HEK293 (cell line): ENCODE results near the gene B3GNT9.

ENCODE experiments used
- CTCF ChIA-PET: fragments of 350-600 bp; formaldehyde crosslinking; extraction: SDS; loops from one replicate; lab custom pipeline; 2021; ENCODE audit warnings: antibody characterized with exemption; lab: Yijun Ruan, JAX
- POLR2A ChIA-PET: fragments of 300-600 bp; formaldehyde crosslinking; extraction: SDS; loops from one replicate; lab custom pipeline; 2020; ENCODE audit warnings: antibody characterized with exemption, inconsistent platforms; lab: Yijun Ruan, JAX
- H3K27ac ChIP-seq: fragments of 200-500 bp; sonication (Bioruptor generic); 2 replicates; pipeline ENCODE4 v1.5.1; 2014; ENCODE audit warnings: low read depth, low read length, control low read depth, inconsistent platforms; ENCODE audit errors: extremely low read depth
- H3K36me3 ChIP-seq, 2 experiments: fragments of 200-500 bp in 1 of 2; sonication (Bioruptor generic) in 1 of 2; 1 replicate in 1 of 2; 2 replicates in 1 of 2; pipeline ENCODE4 v1.5.1; 2014 to 2017; ENCODE audit warnings: inconsistent platforms in 2 of 2, low read length in 2 of 2; ENCODE audit not compliant: control insufficient read depth in 2 of 2, insufficient read depth in 1 of 2
- H3K4me1 ChIP-seq: fragments of 200-500 bp; sonication (Bioruptor generic); 2 replicates; pipeline ENCODE4 v1.5.1; 2014; ENCODE audit warnings: mild to moderate bottlenecking, low read length, inconsistent platforms; ENCODE audit not compliant: control insufficient read depth, insufficient read depth
- H3K4me3 ChIP-seq: 2 replicates; pipeline ENCODE4 v1.5.1; 2011; ENCODE audit warnings: low read depth, mild to moderate bottlenecking, control low read depth, low read length, moderate library complexity
- H3K9me3 ChIP-seq: fragments of 200-500 bp; sonication (Bioruptor generic); 2 replicates; pipeline ENCODE4 v1.5.1; 2014; ENCODE audit warnings: low read depth, low read length, inconsistent platforms; ENCODE audit not compliant: control insufficient read depth, insufficient read depth
- BCL11A ChIP-seq: fragments of 450-650 bp; formaldehyde crosslinking; IDR thresholded peaks from 2 replicates; pipeline ENCODE4 v1.5.1; 2016; ENCODE audit warnings: low read depth, missing biosample characterization, missing genetic modification characterization
- HOXC10 ChIP-seq: sonication (generic); formaldehyde crosslinking; IDR thresholded peaks from 2 replicates; pipeline ENCODE4 v1.8.1; 2023; ENCODE audit warnings: mild to moderate bottlenecking, missing genetic modification reagents
- IKZF3 ChIP-seq: fragments of 450-650 bp; IDR thresholded peaks from 2 replicates; pipeline ENCODE4 v1.5.0; 2018; ENCODE audit warnings: missing biosample characterization, mild to moderate bottlenecking, missing genetic modification characterization, moderate library complexity
- REPIN1 ChIP-seq: fragments of 450-650 bp; formaldehyde crosslinking; IDR thresholded peaks from 2 replicates; pipeline ENCODE4 v1.5.1; 2017; ENCODE audit warnings: missing biosample characterization, missing genetic modification characterization, low read depth
- SALL2 ChIP-seq: fragments of 450-650 bp; formaldehyde crosslinking; IDR thresholded peaks from 2 replicates; pipeline ENCODE4 v1.5.0; 2017; ENCODE audit warnings: missing biosample characterization, mild to moderate bottlenecking, missing genetic modification characterization, borderline replicate concordance
- SCRT2 ChIP-seq: fragments of 450-650 bp; formaldehyde crosslinking; IDR thresholded peaks from 2 replicates; pipeline ENCODE4 v1.5.1; 2016; ENCODE audit warnings: missing biosample characterization, missing genetic modification characterization
- SETDB1 ChIP-seq: IDR thresholded peaks from one replicate; pipeline ENCODE4 v1.6.1; 2017; ENCODE audit warnings: mild to moderate bottlenecking, low read length, moderate library complexity, mixed read lengths; ENCODE audit not compliant: insufficient read length
- SP3 ChIP-seq: fragments of 450-650 bp; formaldehyde crosslinking; IDR thresholded peaks from 2 replicates; pipeline ENCODE4 v1.5.1; 2016; ENCODE audit warnings: missing biosample characterization, missing genetic modification characterization
- SP7 ChIP-seq: fragments of 450-650 bp; formaldehyde crosslinking; IDR thresholded peaks from 2 replicates; pipeline ENCODE4 v1.5.1; 2016; ENCODE audit warnings: missing biosample characterization, missing genetic modification characterization
- ZBTB21 ChIP-seq: fragments of 450-650 bp; formaldehyde crosslinking; IDR thresholded peaks from 2 replicates; pipeline ENCODE4 v1.5.1; 2017; ENCODE audit warnings: missing biosample characterization, missing genetic modification characterization
- ZBTB7A ChIP-seq: fragments of 450-650 bp; formaldehyde crosslinking; IDR thresholded peaks from 2 replicates; pipeline ENCODE4 v1.5.1; 2016; ENCODE audit warnings: low read depth, missing biosample characterization, missing genetic modification characterization
- ZFP3 ChIP-seq: fragments of 450-650 bp; formaldehyde crosslinking; IDR thresholded peaks from 2 replicates; pipeline ENCODE4 v1.5.1; 2016; ENCODE audit warnings: low read depth, missing biosample characterization, missing genetic modification characterization
- ZFP41 ChIP-seq: fragments of 450-650 bp; formaldehyde crosslinking; IDR thresholded peaks from 2 replicates; pipeline ENCODE4 v1.5.1; 2016; ENCODE audit warnings: missing biosample characterization, missing genetic modification characterization, borderline replicate concordance
- ZNF133 ChIP-seq: fragments of 450-650 bp; formaldehyde crosslinking; IDR thresholded peaks from 2 replicates; pipeline ENCODE4 v1.5.1; 2016; ENCODE audit warnings: missing biosample characterization, missing genetic modification characterization
- ZNF16 ChIP-seq: fragments of 450-650 bp; formaldehyde crosslinking; IDR thresholded peaks from 2 replicates; pipeline ENCODE4 v1.5.1; 2016; ENCODE audit warnings: low read depth, missing biosample characterization, missing genetic modification characterization
- ZNF202 ChIP-seq: fragments of 450-650 bp; formaldehyde crosslinking; IDR thresholded peaks from 2 replicates; pipeline ENCODE4 v1.5.1; 2016; ENCODE audit warnings: missing biosample characterization, missing genetic modification characterization, borderline replicate concordance
- ZNF24 ChIP-seq: fragments of 450-650 bp; formaldehyde crosslinking; IDR thresholded peaks from 2 replicates; pipeline ENCODE4 v1.5.1; 2016; ENCODE audit warnings: missing biosample characterization, missing genetic modification characterization
- ZNF292 ChIP-seq: fragments of 450-650 bp; formaldehyde crosslinking; IDR thresholded peaks from 2 replicates; pipeline ENCODE4 v1.5.1; 2016; ENCODE audit warnings: low read depth, missing biosample characterization, missing genetic modification characterization, borderline replicate concordance
- ZNF311 ChIP-seq: fragments of 450-650 bp; formaldehyde crosslinking; IDR thresholded peaks from 2 replicates; pipeline ENCODE4 v1.5.1; 2017; ENCODE audit warnings: missing biosample characterization, missing genetic modification characterization, borderline replicate concordance
- ZNF521 ChIP-seq: fragments of 450-650 bp; formaldehyde crosslinking; IDR thresholded peaks from 2 replicates; pipeline ENCODE4 v1.5.1; 2017; ENCODE audit warnings: missing biosample characterization, mild to moderate bottlenecking, missing genetic modification characterization
- ZNF629 ChIP-seq: fragments of 450-650 bp; formaldehyde crosslinking; IDR thresholded peaks from 2 replicates; pipeline ENCODE4 v1.5.1; 2017; ENCODE audit warnings: missing biosample characterization, missing genetic modification characterization
- ZNF660 ChIP-seq: fragments of 450-650 bp; IDR thresholded peaks from 2 replicates; pipeline ENCODE4 v1.5.1; 2018; ENCODE audit warnings: missing biosample characterization, mild to moderate bottlenecking, missing genetic modification characterization
- ZNF785 ChIP-seq: fragments of 450-650 bp; formaldehyde crosslinking; IDR thresholded peaks from 2 replicates; pipeline ENCODE4 v1.5.1; 2016; ENCODE audit warnings: missing biosample characterization, missing genetic modification characterization
- ZSCAN30 ChIP-seq: fragments of 450-650 bp; IDR thresholded peaks from 2 replicates; pipeline ENCODE4 v1.5.1; 2018; ENCODE audit warnings: missing biosample characterization, mild to moderate bottlenecking, missing genetic modification characterization, moderate library complexity
- TF ChIP-seq, protein P1 (sequence below): fragments of 450-650 bp; formaldehyde crosslinking; IDR thresholded peaks from 2 replicates; pipeline ENCODE4 v1.5.1; 2016; ENCODE audit warnings: missing biosample characterization, missing genetic modification characterization
- TF ChIP-seq, protein P2 (sequence below): fragments of 450-650 bp; formaldehyde crosslinking; IDR thresholded peaks from 2 replicates; pipeline ENCODE4 v1.5.1; 2016; ENCODE audit warnings: missing biosample characterization, missing genetic modification characterization
- TF ChIP-seq, protein P3 (sequence below): sonication (generic); formaldehyde crosslinking; IDR thresholded peaks from 2 replicates; pipeline ENCODE4 v1.8.1; 2022; ENCODE audit warnings: mild to moderate bottlenecking, moderate library complexity, missing genetic modification reagents
- TF ChIP-seq, protein P4 (sequence below): fragments of 450-650 bp; formaldehyde crosslinking; IDR thresholded peaks from 2 replicates; pipeline ENCODE4 v1.5.1; 2016; ENCODE audit warnings: missing biosample characterization, missing genetic modification characterization
- TF ChIP-seq, protein P5 (sequence below): fragments of 450-650 bp; formaldehyde crosslinking; IDR thresholded peaks from 2 replicates; pipeline ENCODE4 v1.5.1; 2017; ENCODE audit warnings: missing biosample characterization, missing genetic modification characterization

B3GNT9 gene

DNA sequence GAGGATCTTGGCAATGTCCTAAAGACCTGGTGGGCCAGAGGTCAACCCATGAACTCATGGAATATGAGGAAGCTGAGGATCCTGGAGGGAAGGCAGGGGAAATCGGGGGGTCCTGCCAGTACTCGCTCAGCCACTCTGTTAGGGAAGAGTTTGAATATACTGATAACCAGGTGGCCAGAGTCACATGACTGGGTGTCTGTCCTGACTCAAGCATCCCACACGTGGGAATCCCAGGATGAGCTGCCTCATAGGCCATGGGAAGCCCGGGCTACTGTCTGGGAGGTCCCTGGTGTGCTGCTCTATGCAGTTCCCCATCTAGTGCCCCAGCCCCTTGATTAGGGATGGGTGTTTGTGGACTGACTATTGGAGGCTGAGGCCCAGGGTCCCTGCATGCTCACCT is 37.5 kb upstream of the B3GNT9 start:
- ChIA-PET CTCF (interaction anchor here (1.5 kb wide), 1 partner anchor 228 kb away, joined by 6 read pairs; the partner anchor contains the start of gene CES3), POLR2A (no interaction called here)
- Histone ChIP-seq H3K36me3 (peaks cover 0 to 6% of the 10 kb centered on the region in 2 experiments; a peak in 2 of 3 replicates), H3K4me1 (peaks cover 4% of the 10 kb centered on the region), H3K4me3 (no peak overlapping the region), H3K27ac (no peak overlapping the region), H3K9me3 (no peaks in the 10 kb centered on the region)
- TF ChIP-seq ZNF521 (tag by site-specific recombination), result no peak
- TF ChIP-seq ZSCAN30 (tag by site-specific recombination), result no peak
- TF ChIP-seq, protein P1, sequence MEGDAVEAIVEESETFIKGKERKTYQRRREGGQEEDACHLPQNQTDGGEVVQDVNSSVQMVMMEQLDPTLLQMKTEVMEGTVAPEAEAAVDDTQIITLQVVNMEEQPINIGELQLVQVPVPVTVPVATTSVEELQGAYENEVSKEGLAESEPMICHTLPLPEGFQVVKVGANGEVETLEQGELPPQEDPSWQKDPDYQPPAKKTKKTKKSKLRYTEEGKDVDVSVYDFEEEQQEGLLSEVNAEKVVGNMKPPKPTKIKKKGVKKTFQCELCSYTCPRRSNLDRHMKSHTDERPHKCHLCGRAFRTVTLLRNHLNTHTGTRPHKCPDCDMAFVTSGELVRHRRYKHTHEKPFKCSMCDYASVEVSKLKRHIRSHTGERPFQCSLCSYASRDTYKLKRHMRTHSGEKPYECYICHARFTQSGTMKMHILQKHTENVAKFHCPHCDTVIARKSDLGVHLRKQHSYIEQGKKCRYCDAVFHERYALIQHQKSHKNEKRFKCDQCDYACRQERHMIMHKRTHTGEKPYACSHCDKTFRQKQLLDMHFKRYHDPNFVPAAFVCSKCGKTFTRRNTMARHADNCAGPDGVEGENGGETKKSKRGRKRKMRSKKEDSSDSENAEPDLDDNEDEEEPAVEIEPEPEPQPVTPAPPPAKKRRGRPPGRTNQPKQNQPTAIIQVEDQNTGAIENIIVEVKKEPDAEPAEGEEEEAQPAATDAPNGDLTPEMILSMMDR (tag by site-specific recombination), result no peak
- no peak for TF ChIP-seq ZNF202 (tag by site-specific recombination)
- TF ChIP-seq, protein P2, sequence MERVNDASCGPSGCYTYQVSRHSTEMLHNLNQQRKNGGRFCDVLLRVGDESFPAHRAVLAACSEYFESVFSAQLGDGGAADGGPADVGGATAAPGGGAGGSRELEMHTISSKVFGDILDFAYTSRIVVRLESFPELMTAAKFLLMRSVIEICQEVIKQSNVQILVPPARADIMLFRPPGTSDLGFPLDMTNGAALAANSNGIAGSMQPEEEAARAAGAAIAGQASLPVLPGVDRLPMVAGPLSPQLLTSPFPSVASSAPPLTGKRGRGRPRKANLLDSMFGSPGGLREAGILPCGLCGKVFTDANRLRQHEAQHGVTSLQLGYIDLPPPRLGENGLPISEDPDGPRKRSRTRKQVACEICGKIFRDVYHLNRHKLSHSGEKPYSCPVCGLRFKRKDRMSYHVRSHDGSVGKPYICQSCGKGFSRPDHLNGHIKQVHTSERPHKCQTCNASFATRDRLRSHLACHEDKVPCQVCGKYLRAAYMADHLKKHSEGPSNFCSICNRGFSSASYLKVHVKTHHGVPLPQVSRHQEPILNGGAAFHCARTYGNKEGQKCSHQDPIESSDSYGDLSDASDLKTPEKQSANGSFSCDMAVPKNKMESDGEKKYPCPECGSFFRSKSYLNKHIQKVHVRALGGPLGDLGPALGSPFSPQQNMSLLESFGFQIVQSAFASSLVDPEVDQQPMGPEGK (tag by site-specific recombination), result no peak
- TF ChIP-seq, protein P3, sequence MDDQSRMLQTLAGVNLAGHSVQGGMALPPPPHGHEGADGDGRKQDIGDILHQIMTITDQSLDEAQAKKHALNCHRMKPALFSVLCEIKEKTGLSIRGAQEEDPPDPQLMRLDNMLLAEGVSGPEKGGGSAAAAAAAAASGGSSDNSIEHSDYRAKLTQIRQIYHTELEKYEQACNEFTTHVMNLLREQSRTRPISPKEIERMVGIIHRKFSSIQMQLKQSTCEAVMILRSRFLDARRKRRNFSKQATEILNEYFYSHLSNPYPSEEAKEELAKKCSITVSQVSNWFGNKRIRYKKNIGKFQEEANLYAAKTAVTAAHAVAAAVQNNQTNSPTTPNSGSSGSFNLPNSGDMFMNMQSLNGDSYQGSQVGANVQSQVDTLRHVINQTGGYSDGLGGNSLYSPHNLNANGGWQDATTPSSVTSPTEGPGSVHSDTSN, result no peak
- TF ChIP-seq REPIN1, result no peak
- no peak for TF ChIP-seq BCL11A (tag by site-specific recombination)
- TF ChIP-seq ZNF16 (tag by site-specific recombination), result no peak
- TF ChIP-seq ZFP3, result no peak
- no peak for TF ChIP-seq ZBTB21 (tag by site-specific recombination)
- TF ChIP-seq ZNF24 (tag by site-specific recombination), result no peak
- TF ChIP-seq ZNF785 (tag by site-specific recombination), result no peak

DNA sequence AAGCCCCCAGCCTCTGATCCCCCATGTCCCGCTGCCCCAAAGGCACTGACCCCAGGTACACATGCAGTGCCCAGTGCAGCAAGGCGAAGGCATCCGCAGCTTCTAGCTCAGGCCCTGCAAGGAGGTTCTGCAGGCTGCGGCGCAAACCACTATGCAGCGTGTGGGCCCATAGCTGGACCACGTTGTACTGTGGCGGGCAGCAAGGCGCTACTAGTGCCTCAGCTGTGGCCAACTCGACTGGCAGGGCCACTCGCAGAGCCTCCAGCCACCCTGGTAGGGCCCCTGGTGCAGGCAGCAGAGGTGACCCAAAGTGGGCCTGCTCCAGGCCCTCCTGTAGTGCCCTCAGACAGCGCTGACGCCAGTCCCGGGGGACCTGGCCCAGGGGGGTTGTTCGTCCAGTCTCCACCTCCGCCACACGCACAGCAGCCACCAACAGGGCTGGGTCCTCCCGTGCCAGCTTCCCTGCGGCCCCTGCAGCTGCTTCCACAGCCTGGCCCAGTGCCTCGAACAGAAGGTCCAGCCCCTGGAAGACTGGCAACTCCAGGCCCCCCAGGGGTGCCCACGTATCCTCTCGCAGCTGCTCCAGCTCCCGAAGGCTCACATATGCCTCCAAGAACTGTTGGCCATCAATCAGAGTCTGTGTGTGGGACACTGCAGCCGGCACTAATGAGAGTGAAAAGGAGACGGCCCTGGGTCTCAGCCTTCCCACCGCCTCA is 36.5 kb upstream of the B3GNT9 start:
- no peaks in the 10 kb centered on the region for H3K9me3 ChIP-seq
- CTCF ChIA-PET, result interaction anchor here (0.6 kb wide), 1 partner anchor 18 kb away, joined by 4 read pairs; no protein-coding TSS in a partner anchor
- no peaks in the 10 kb centered on the region for H3K36me3 ChIP-seq
- peaks cover 9% of the 10 kb centered on the region for H3K4me1 ChIP-seq
- POLR2A ChIA-PET, result no interaction called here
- H3K27ac ChIP-seq, result no peak overlapping the region
- no peak overlapping the region for H3K4me3 ChIP-seq
- TF ChIP-seq ZNF660 (tag by site-specific recombination) (no peak), SALL2 (tag by site-specific recombination) (no peak), ZNF292 (tag by site-specific recombination) (no peak), ZFP3 (no peak), BCL11A (tag by site-specific recombination) (no peak), IKZF3 (tag by site-specific recombination) (no peak), SETDB1 (no peak), ZBTB7A (tag by site-specific recombination) (no peak), ZNF133 (tag by site-specific recombination) (no peak), ZNF311 (tag by site-specific recombination) (no peak), SP3 (tag by site-specific recombination) (no peak), SCRT2 (tag by site-specific recombination) (no peak), ZNF629 (no peak), SP7 (tag by site-specific recombination) (no peak), HOXC10 (CRISPR knock-in tag) (no peak), ZFP41 (tag by site-specific recombination) (no peak)
- TF ChIP-seq, protein P4, sequence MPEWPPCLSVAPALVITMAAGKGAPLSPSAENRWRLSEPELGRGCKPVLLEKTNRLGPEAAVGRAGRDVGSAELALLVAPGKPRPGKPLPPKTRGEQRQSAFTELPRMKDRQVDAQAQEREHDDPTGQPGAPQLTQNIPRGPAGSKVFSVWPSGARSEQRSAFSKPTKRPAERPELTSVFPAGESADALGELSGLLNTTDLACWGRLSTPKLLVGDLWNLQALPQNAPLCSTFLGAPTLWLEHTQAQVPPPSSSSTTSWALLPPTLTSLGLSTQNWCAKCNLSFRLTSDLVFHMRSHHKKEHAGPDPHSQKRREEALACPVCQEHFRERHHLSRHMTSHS (tag by site-specific recombination), result no peak
- TF ChIP-seq, protein P5, sequence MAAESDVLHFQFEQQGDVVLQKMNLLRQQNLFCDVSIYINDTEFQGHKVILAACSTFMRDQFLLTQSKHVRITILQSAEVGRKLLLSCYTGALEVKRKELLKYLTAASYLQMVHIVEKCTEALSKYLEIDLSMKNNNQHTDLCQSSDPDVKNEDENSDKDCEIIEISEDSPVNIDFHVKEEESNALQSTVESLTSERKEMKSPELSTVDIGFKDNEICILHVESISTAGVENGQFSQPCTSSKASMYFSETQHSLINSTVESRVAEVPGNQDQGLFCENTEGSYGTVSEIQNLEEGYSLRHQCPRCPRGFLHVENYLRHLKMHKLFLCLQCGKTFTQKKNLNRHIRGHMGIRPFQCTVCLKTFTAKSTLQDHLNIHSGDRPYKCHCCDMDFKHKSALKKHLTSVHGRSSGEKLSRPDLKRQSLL (tag by site-specific recombination), result no peak
